Trophoblast cell (in vitro differentiated cells and primary cell): Measurements from ENCODE around the gene MRPS7.

ENCODE experiments used
- DNase-seq, 2 donors: peaks; one replicate each; pipeline ENCODE4 v3.0.0-alpha.2; 2016
- H2AFZ ChIP-seq: 2 replicates; pipeline ENCODE4 v1.6.1; 2013; ENCODE audit warnings: low read length, moderate library complexity, mild to moderate bottlenecking; ENCODE audit not compliant: insufficient read depth, poor library complexity
- H2AK5ac ChIP-seq: 2 replicates; pipeline ENCODE4 v1.6.1; 2013; ENCODE audit warnings: mild to moderate bottlenecking, low read length
- H2BK120ac ChIP-seq: 2 replicates; pipeline ENCODE4 v1.6.1; 2013; ENCODE audit warnings: low read length, mild to moderate bottlenecking, moderate library complexity; ENCODE audit not compliant: insufficient read depth, poor library complexity
- H2BK12ac ChIP-seq: 2 replicates; pipeline ENCODE4 v1.6.1; 2013; ENCODE audit warnings: mild to moderate bottlenecking, low read length, moderate library complexity
- H2BK5ac ChIP-seq: 2 replicates; pipeline ENCODE4 v1.6.1; 2013; ENCODE audit warnings: low read length, low read depth, moderate library complexity, mild to moderate bottlenecking; ENCODE audit not compliant: poor library complexity
- H3K14ac ChIP-seq: 2 replicates; pipeline ENCODE4 v1.6.1; 2013; ENCODE audit warnings: mild to moderate bottlenecking, low read length
- H3K18ac ChIP-seq: 2 replicates; pipeline ENCODE4 v1.6.1; 2013; ENCODE audit warnings: mild to moderate bottlenecking, low read length
- H3K23ac ChIP-seq: 2 replicates; pipeline ENCODE4 v1.6.1; 2013; ENCODE audit warnings: low read length
- H3K27ac ChIP-seq: 2 replicates; pipeline ENCODE4 v1.5.1; 2013; ENCODE audit warnings: low read depth, mild to moderate bottlenecking, inconsistent platforms, low read length, moderate library complexity
- H3K27me3 ChIP-seq: 2 replicates; pipeline ENCODE4 v1.6.1; 2013; ENCODE audit warnings: inconsistent platforms, mild to moderate bottlenecking, low read length, moderate library complexity; ENCODE audit not compliant: insufficient read depth
- H3K36me3 ChIP-seq, 2 experiments: 1 replicate in 1 of 2; 2 replicates in 1 of 2; pipeline ENCODE4 v1.6.1; 2013; ENCODE audit warnings: low read length in 2 of 2, mild to moderate bottlenecking in 2 of 2, moderate library complexity in 1 of 2; ENCODE audit not compliant: insufficient read depth in 2 of 2, control insufficient read depth in 1 of 2
- H3K4ac ChIP-seq: 2 replicates; pipeline ENCODE4 v1.6.1; 2013; ENCODE audit warnings: low read depth, mild to moderate bottlenecking, low read length, moderate library complexity
- H3K4me1 ChIP-seq, 2 experiments: 1 replicate in 1 of 2; 2 replicates in 1 of 2; pipeline ENCODE4 v1.6.1; 2013; ENCODE audit warnings: low read length in 2 of 2, mild to moderate bottlenecking in 2 of 2, moderate library complexity in 1 of 2; ENCODE audit not compliant: insufficient read depth in 2 of 2, control insufficient read depth in 1 of 2
- H3K4me2 ChIP-seq: 2 replicates; pipeline ENCODE4 v1.6.1; 2013; ENCODE audit warnings: inconsistent platforms, mild to moderate bottlenecking, low read length, moderate library complexity
- H3K4me3 ChIP-seq: 2 replicates; pipeline ENCODE4 v1.5.1; 2013; ENCODE audit warnings: mild to moderate bottlenecking, low read depth, low read length, inconsistent platforms
- H3K79me1 ChIP-seq: one replicate; pipeline ENCODE4 v1.6.1; 2013; ENCODE audit warnings: low read length
- H3K79me2 ChIP-seq: 2 replicates; pipeline ENCODE4 v1.6.1; 2013; ENCODE audit warnings: low read length, mild to moderate bottlenecking; ENCODE audit not compliant: control insufficient read depth, insufficient read depth, poor library complexity
- H3K9ac ChIP-seq: 2 replicates; pipeline ENCODE4 v1.6.1; 2013; ENCODE audit warnings: mild to moderate bottlenecking, low read length
- H3K9me3 ChIP-seq: 2 replicates; pipeline ENCODE4 v1.6.1; 2013; ENCODE audit warnings: low read depth, mild to moderate bottlenecking, control low read depth, inconsistent platforms, low read length; ENCODE audit not compliant: insufficient read depth
- H4K12ac ChIP-seq: 2 replicates; pipeline ENCODE4 v1.6.1; 2013; ENCODE audit warnings: low read depth, mild to moderate bottlenecking, low read length, moderate library complexity
- H4K8ac ChIP-seq: 2 replicates; pipeline ENCODE4 v1.6.1; 2013; ENCODE audit warnings: low read depth, mild to moderate bottlenecking, low read length, moderate library complexity
- H4K91ac ChIP-seq: one replicate; pipeline ENCODE4 v1.6.1; 2013; ENCODE audit warnings: low read depth, mild to moderate bottlenecking, low read length, moderate library complexity
- WGBS: extraction: QIAGEN DNeasy Blood & Tissue Kit; methylation state at CpG from one replicate; pipeline ENCODE4 v1.1.7; 2013; ENCODE audit warnings: missing lambda C conversion rate; ENCODE audit not compliant: insufficient read length, insufficient coverage; ENCODE audit errors: extremely low coverage; 5-methylcytosine and 5-hydroxymethylcytosine counted together

Gene MRPS7

DNA sequence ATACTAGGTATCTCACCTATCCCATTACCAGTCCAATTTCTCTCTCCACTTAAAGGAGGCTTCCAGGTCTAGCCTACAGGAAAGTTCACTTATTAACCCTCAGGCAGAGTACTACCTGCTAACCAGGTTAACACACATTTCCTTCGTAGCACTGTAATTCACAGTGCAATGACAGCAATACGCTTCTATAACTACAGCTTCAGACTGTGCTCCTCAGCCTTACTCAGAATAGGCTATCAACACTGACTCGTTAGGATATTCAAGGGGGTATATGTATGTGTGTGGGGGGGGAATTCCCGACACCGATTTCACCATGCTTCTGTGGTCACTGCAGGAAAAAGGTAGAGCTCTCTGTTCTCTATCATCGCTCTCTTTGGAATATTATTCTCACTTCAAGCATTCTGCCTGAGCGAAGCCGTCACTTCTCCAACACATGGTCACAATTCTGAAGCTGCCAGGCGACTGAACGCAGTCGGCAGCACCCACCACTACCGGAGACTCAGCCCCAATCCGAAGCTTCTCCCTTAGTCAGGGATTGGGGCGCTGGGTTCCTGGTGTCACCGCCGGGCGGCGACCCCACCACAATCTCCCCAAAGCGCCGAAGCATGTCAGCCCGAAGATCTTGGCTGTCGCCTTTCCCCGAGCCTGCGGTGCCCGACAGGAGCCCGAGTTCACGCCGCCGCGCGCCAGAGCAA, 891 bp upstream of the MRPS7 start:
- peak overlapping the region; percentile 33 for H2BK120ac ChIP-seq
- H3K9ac ChIP-seq = peak overlapping the region; percentile 97
- H3K23ac ChIP-seq = no peak overlapping the region
- no peak overlapping the region for H2BK12ac ChIP-seq
- H4K91ac ChIP-seq = peak overlapping the region; percentile 91
- peak overlapping the region; percentile 81 for H3K4ac ChIP-seq
- no peaks in the 10 kb centered on the region for H3K9me3 ChIP-seq
- peak overlapping the region; percentile 92 for H3K14ac ChIP-seq
- peak overlapping the region; percentile 86 for H3K4me2 ChIP-seq
- peak overlapping the region; percentile 91 for H4K8ac ChIP-seq
- WGBS = no CpG with 5 or more reads among the region's 31 CpGs
- peak overlapping the region; percentile 60 for H2AK5ac ChIP-seq
- peaks cover 14 to 20% of the 10 kb centered on the region in 2 experiments for H3K36me3 ChIP-seq
- H3K79me1 ChIP-seq = peaks cover 12% of the 10 kb centered on the region
- peaks cover 8% of the 10 kb centered on the region in 2 experiments for H3K4me1 ChIP-seq
- no peaks in the 10 kb centered on the region for H3K27me3 ChIP-seq
- peak overlapping the region; percentile 84 for H3K27ac ChIP-seq
- H2AFZ ChIP-seq = peak overlapping the region; percentile 92
- peak in 1 of 2 donors; percentile 13 for DNase-seq
- H2BK5ac ChIP-seq = peak overlapping the region; percentile 51
- peaks cover 12% of the 10 kb centered on the region for H3K79me2 ChIP-seq
- H4K12ac ChIP-seq = peak overlapping the region; percentile 88
- peak overlapping the region; percentile 95 for H3K4me3 ChIP-seq
- H3K18ac ChIP-seq = peak overlapping the region; percentile 91

DNA sequence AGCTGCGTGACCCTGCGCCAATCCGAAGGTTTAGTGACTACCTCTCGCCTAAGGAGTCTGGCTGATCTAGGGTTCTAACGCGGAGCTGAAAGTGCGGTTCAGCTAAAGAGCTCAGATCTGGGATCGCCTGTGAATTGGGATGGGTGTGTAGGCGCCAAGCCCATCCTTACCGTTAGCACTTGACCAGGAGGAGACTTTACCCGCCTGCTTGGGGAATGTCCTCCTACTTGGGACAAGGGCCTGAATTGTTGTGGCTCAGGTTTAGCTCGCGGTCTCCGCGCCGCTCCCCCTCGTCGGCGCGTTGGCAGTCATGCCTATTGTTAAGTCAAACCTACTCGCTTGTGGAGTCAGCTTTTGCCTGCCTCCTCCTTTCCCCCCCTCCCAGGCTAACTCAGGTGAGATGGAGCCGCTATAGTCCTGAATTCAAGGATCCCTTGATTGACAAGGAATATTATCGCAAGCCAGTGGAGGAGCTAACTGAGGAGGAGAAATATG, 480 bp downstream of the MRPS7 start:
- no peak overlapping the region for H3K27ac ChIP-seq
- H3K9me3 ChIP-seq = no peaks in the 10 kb centered on the region
- peak overlapping the region; percentile 47 for H3K23ac ChIP-seq
- peaks cover 12% of the 10 kb centered on the region for H3K79me1 ChIP-seq
- H4K91ac ChIP-seq = peak overlapping the region; percentile 91
- H2BK5ac ChIP-seq = no peak overlapping the region
- H2BK120ac ChIP-seq = peak overlapping the region; percentile 65
- peak overlapping the region; percentile 78 for H3K14ac ChIP-seq
- peak overlapping the region; percentile 69 for H4K12ac ChIP-seq
- H3K36me3 ChIP-seq = peaks cover 25 to 33% of the 10 kb centered on the region in 2 experiments
- peak overlapping the region; percentile 86 for H3K4me3 ChIP-seq
- H2AK5ac ChIP-seq = peak overlapping the region; percentile 66
- no CpG with 5 or more reads among the region's 23 CpGs for WGBS
- H3K4me2 ChIP-seq = peak overlapping the region; percentile 81
- DNase-seq = peak in 1 of 2 donors; percentile 12
- H2BK12ac ChIP-seq = no peak overlapping the region
- H3K9ac ChIP-seq = peak overlapping the region; percentile 94
- peak overlapping the region; percentile 64 for H3K18ac ChIP-seq
- H3K79me2 ChIP-seq = peaks cover 12% of the 10 kb centered on the region
- peaks cover 8% of the 10 kb centered on the region in 2 experiments for H3K4me1 ChIP-seq
- H3K4ac ChIP-seq = peak overlapping the region; percentile 80
- no peaks in the 10 kb centered on the region for H3K27me3 ChIP-seq
- peak overlapping the region; percentile 65 for H2AFZ ChIP-seq
- peak overlapping the region; percentile 82 for H4K8ac ChIP-seq

DNA sequence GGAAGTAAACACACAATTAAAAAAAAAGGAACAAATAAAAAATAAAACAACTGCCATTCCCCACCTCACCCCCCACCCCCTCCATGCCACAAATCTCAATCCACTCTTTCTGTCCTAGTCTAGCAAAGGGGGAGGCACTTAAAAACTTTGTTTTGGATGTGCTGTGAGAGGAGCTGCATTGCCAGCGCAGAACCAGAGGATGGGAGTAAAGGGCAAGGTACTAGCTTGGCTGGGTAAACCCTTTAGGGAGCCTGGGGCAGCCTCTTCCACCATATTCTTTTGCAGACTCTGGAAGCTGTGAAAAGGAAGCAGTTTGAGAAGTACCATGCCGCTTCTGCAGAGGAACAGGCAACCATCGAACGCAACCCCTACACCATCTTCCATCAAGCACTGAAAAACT, 1.4 kb downstream of the MRPS7 start:
- Histone ChIP-seq H3K36me3 (peaks cover 25 to 33% of the 10 kb centered on the region in 2 experiments), H3K23ac (no peak overlapping the region), H3K4me1 (peaks cover 8 to 11% of the 10 kb centered on the region in 2 experiments), H3K4me3 (no peak overlapping the region), H3K9me3 (no peaks in the 10 kb centered on the region), H4K12ac (no peak overlapping the region), H4K91ac (no peak overlapping the region), H2BK12ac (no peak overlapping the region), H3K79me1 (peaks cover 12% of the 10 kb centered on the region), H3K4me2 (no peak overlapping the region), H4K8ac (no peak overlapping the region), H2BK120ac (no peak overlapping the region), H3K79me2 (peaks cover 12% of the 10 kb centered on the region), H3K18ac (no peak overlapping the region), H3K27ac (no peak overlapping the region), H3K4ac (no peak overlapping the region), H2AK5ac (no peak overlapping the region), H3K9ac (no peak overlapping the region), H3K27me3 (no peaks in the 10 kb centered on the region), H2BK5ac (no peak overlapping the region), H2AFZ (no peak overlapping the region), H3K14ac (no peak overlapping the region)
- DNase-seq = no peak
- WGBS = no CpG with 5 or more reads among the region's 4 CpGs

DNA sequence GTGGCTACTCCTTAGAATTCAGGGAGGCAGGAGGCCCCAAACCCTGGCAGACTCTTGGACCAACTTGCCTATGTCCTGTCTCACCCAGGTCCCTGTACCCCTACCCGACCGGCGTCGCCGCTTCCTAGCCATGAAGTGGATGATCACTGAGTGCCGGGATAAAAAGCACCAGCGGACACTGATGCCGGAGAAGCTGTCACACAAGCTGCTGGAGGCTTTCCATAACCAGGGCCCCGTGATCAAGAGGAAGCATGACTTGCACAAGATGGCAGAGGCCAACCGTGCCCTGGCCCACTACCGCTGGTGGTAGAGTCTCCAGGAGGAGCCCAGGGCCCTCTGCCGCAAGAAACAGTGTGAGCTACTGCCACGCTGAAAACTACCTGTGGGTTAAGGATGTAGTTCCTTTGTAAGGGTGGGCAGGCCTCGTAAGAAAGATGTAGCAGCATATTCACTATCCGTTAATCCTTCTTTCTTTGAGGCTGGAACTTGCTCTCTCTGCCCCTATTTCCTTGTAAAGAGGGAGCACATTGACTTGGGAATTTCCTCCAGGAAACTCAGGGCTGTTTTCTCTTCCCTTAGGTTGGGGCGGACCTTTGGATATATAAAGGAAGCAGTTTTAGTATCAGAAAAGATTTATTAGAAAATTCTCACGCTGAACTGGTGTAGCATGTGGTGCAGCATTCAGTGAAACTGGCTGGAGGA, 4.1 kb downstream of the MRPS7 start:
- DNase-seq = no peak
- Histone ChIP-seq H4K91ac (no peak overlapping the region), H3K4me3 (no peak overlapping the region), H4K12ac (no peak overlapping the region), H3K18ac (no peak overlapping the region), H3K4ac (no peak overlapping the region), H2BK12ac (no peak overlapping the region), H3K79me1 (peaks cover 16% of the 10 kb centered on the region), H3K27ac (no peak overlapping the region), H3K23ac (no peak overlapping the region), H3K4me2 (no peak overlapping the region), H2AK5ac (no peak overlapping the region), H2AFZ (no peak overlapping the region), H3K79me2 (peaks cover 10% of the 10 kb centered on the region), H2BK5ac (no peak overlapping the region), H3K9me3 (no peaks in the 10 kb centered on the region), H3K4me1 (peaks cover 5 to 15% of the 10 kb centered on the region in 2 experiments), H3K27me3 (no peaks in the 10 kb centered on the region), H4K8ac (no peak overlapping the region), H3K9ac (no peak overlapping the region), H3K14ac (no peak overlapping the region), H3K36me3 (peaks cover 25 to 33% of the 10 kb centered on the region in 2 experiments), H2BK120ac (no peak overlapping the region)
- WGBS = no CpG with 5 or more reads among the region's 17 CpGs
